ENCODE measurements around the gene SIN3B.
"Not testable (repeated sequence)": the region's sequence is repeated elsewhere in the genome, so short reads cannot be mapped to it uniquely, and the experiment has no call there.

The SIN3B gene

DNA sequence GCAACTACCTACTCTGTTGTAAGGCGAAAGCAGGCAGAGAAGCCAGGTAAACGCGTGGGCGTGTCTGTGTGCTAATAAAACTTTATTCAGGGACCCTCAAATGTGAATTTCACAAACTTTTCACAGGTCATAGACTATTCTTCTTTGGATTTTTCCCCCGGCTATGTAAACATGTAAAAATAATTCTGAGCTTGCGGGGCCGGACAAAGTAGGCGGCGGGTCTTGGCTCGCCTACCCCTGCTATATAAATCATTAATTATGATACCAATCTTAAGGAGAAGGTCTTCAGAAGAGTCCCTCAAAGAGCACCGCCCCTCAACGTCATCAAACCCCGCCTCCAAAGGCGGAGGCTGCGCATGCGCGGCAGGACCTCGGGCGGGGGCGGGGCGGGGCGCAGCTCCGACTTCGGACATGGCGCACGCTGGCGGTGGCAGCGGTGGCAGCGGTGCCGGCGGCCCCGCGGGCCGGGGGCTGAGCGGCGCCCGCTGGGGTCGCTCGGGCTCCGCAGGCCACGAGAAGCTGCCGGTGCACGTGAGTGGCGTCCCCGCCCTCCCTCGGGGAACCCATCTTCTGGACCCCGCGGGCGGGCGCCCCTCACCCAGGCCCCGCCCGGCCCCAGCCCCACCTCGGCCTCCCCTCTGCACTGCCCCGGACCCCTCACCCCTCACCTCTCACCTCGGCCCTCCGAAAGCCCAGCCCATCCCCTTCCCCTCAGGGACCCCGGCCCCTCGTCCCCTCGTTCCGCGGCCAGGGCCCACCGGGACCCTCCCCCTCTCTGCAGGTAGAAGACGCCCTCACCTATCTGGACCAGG is at the start of gene SIN3B:
SIN3B (plus strand) TSS at position 389 of the 812 bp plus-strand sequence; CDS start at position 412, 23 bp downstream.
- ATAC-seq (peak; percentile 90), DNase-seq (peak; percentile 92)
- H3K4me3 Mint-ChIP-seq, result peak within 1 kb of the TSS; percentile 90 to 91
- peaks cover 30% of the 10 kb centered on the region for H3K4me1 Mint-ChIP-seq
- H3K9me3 Mint-ChIP-seq, result no peaks in the 10 kb centered on the region
- H3K27ac Mint-ChIP-seq, result peak within 1 kb of the TSS; percentile 87 to 94
- peaks cover 30% of the 10 kb centered on the region for H3K27me3 Mint-ChIP-seq

DNA sequence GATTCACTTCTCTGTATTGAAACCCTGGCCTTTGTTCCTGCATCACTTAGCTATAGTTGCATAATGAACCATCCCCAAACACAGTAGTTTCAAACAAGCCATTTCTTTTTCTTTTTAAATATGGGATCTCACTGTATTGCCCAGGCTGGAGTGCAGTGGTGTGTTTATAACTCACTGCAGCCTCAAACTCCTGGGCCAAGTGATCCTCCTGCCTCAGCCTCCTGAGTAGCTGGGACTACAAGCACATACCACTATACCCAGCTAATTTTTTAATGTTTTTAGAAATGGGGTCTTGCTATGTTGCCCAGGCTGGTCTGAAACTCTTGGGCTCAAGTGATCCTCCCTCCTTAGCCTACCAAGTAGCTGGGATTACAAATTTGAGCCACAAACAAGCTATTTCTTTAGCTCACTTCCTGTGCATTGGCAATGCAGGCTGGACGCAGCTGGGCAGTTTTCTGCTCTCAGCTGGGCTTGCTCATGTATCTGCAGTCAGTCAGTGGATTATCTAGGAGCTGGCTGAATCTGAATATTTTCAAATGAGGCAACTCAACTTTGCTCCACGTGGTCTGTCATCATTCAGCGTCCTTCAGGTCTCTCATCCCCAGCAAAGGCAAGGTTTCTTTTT is 49.5 kb upstream of the SIN3B start:
- DNase-seq (no peak), ATAC-seq (no peak)
- Mint-ChIP-seq H3K27ac (no peak overlapping the region), H3K4me1 (no peaks in the 10 kb centered on the region), H3K27me3 (peaks cover 4% of the 10 kb centered on the region), H3K4me3 (no peak overlapping the region), H3K9me3 (no peaks in the 10 kb centered on the region)

- no peak for DNase-seq
- Mint-ChIP-seq H3K9me3 (no peaks in the 10 kb centered on the region), H3K4me1 (no peaks in the 10 kb centered on the region), H3K27me3 (no peaks in the 10 kb centered on the region), H3K4me3 (no peak overlapping the region), H3K27ac (no peak overlapping the region)
- ATAC-seq, result no peak
These were observed 46.5 kb upstream of the SIN3B start for GRCh38 chr19:16782719-16783118.

GRCh38 chr19:16788479-16788878 is 40.7 kb upstream of the SIN3B start:
- Mint-ChIP-seq H3K9me3 (peaks cover 6 to 13% of the 10 kb centered on the region in 2 donors), H3K27ac (no peak overlapping the region), H3K4me1 (no peaks in the 10 kb centered on the region), H3K27me3 (no peaks in the 10 kb centered on the region), H3K4me3 (no peak overlapping the region)
- ATAC-seq (no peak), DNase-seq (no peak)

- DNase-seq, result no peak
- no peak overlapping the region for H3K4me3 Mint-ChIP-seq
- peaks cover 6 to 13% of the 10 kb centered on the region in 2 donors for H3K9me3 Mint-ChIP-seq
- no peaks in the 10 kb centered on the region for H3K27me3 Mint-ChIP-seq
- no peak overlapping the region for H3K27ac Mint-ChIP-seq
- H3K4me1 Mint-ChIP-seq, result no peaks in the 10 kb centered on the region
- no peak for ATAC-seq
These were observed 40.0 kb upstream of the SIN3B start for GRCh38 chr19:16789238-16789637.

DNA sequence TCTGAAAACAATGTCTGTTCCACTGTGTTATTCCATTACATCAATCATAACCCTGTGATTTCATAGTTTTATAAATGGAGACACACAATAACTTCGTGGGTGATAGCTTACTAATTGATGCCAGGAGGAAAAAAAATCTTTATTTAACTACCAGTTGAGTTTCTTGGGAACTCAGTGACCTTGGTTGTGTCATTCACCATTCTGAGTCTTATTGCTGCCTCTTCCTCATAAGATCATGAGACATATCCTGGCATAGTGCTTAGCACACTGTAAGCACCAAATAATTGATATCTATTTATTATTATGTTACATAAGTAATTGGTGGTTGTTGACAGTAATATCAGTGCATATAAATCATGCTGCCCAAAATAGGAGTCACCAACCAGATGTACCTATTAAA is 39.1 kb upstream of the SIN3B start:
- peaks cover 6 to 13% of the 10 kb centered on the region in 2 donors for H3K9me3 Mint-ChIP-seq

GRCh38 chr19:16791942-16792341 is 37.3 kb upstream of the SIN3B start:
- Mint-ChIP-seq H3K9me3 (peaks cover 11 to 28% of the 10 kb centered on the region in 2 donors), H3K27me3 (no peaks in the 10 kb centered on the region), H3K4me3 (no peak overlapping the region), H3K27ac (no peak overlapping the region), H3K4me1 (no peaks in the 10 kb centered on the region)
- DNase-seq, result no peak
- no peak for ATAC-seq

More for the DNA sequence above, 39.1 kb upstream of the SIN3B start:
- no peaks in the 10 kb centered on the region for H3K27me3 Mint-ChIP-seq
- no peaks in the 10 kb centered on the region for H3K4me1 Mint-ChIP-seq
- DNase-seq (no peak), ATAC-seq (no peak)
- no peak overlapping the region for H3K27ac Mint-ChIP-seq
- no peak overlapping the region for H3K4me3 Mint-ChIP-seq

- no peaks in the 10 kb centered on the region for H3K4me1 Mint-ChIP-seq
- ATAC-seq, result no peak
- H3K4me3 Mint-ChIP-seq, result no peak overlapping the region
- H3K27me3 Mint-ChIP-seq, result no peaks in the 10 kb centered on the region
- H3K27ac Mint-ChIP-seq, result no peak overlapping the region
- no peak for DNase-seq
- peaks cover 5 to 18% of the 10 kb centered on the region in 2 donors for H3K9me3 Mint-ChIP-seq
These were observed 34.4 kb upstream of the SIN3B start for GRCh38 chr19:16794456-16795441.

DNA sequence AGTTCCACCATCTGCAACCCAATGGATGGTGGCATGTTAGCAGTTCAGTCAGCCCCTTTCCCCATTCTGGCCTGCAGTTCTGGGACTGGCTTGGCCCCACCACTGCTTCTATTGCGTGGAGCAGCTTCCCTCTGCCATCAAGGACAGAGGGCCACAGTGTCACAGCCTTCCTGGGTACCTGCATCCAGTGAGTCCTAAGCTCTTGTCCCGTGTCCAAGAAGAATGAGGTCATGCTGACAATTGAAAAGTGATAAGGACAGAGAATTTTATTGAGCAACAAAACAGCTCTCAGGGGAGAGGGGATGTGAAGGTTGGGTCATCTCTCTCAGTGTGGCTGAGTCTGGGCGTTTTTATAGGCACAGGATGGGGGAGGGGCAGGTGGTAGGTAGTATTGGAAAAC is 33.5 kb upstream of the SIN3B start:
- no peak for ATAC-seq
- H3K27me3 Mint-ChIP-seq, result no peaks in the 10 kb centered on the region

DNA sequence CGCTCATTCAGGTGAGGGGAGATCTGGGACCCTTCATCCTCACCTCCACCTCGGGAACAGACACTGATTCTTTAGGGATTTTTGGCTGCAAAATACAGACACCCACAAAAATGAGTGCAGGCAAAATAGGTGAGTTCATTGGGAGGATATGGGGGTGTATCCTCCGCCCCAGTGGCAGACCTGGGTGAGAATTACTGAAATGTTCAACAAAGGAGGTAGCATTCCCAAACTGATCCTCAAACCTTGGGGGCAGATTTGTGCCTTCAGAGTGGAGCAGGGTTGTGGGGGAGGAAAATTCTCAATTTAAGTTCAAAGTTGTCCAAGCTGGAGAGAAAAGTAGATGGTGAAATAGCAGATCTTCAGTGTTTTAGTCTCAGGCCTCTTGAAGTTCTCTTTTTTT is 31.3 kb upstream of the SIN3B start:
- Mint-ChIP-seq H3K4me1 (no peaks in the 10 kb centered on the region), H3K4me3 (no peak overlapping the region), H3K9me3 (peaks cover 5 to 15% of the 10 kb centered on the region in 2 donors), H3K27ac (no peak overlapping the region), H3K27me3 (no peaks in the 10 kb centered on the region)
- no peak for ATAC-seq
- no peak for DNase-seq

More for the DNA sequence above, 33.5 kb upstream of the SIN3B start:
- no peak for DNase-seq
- no peaks in the 10 kb centered on the region for H3K4me1 Mint-ChIP-seq
- no peak overlapping the region for H3K27ac Mint-ChIP-seq
- no peak overlapping the region for H3K4me3 Mint-ChIP-seq
- H3K9me3 Mint-ChIP-seq, result peaks cover 5 to 15% of the 10 kb centered on the region in 2 donors

DNA sequence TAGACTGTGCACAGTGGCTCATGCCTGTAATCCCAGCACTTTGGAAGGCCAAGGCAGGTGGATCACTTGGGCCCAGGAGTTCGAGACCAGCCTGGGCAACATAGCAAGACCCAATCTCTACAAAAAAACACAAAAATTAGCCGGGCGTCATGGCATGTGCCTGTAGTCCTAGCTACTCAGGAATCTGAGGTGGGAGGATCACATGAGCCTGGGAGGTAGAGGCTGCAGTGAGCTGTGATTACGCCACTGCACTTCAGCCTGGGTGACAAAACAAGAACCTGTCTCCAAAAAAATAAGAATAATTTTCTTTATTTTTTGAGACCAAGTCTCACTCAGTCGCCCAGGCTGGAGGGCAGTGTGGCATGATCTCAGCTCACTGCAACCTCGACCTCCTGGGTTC is 30.9 kb upstream of the SIN3B start:
- not testable (repeated sequence) for H3K27ac Mint-ChIP-seq, H3K4me1 Mint-ChIP-seq, DNase-seq, ATAC-seq, H3K4me3 Mint-ChIP-seq, H3K27me3 Mint-ChIP-seq
- H3K9me3 Mint-ChIP-seq, result peaks cover 5 to 15% of the 10 kb centered on the region in 2 donors

GRCh38 chr19:16799740-16800139 is 29.5 kb upstream of the SIN3B start:
- Mint-ChIP-seq H3K27me3 (no peaks in the 10 kb centered on the region), H3K4me3 (no peak overlapping the region), H3K4me1 (no peaks in the 10 kb centered on the region), H3K27ac (no peak overlapping the region), H3K9me3 (peaks cover 5 to 15% of the 10 kb centered on the region in 2 donors)
- no peak for ATAC-seq
- no peak for DNase-seq

DNA sequence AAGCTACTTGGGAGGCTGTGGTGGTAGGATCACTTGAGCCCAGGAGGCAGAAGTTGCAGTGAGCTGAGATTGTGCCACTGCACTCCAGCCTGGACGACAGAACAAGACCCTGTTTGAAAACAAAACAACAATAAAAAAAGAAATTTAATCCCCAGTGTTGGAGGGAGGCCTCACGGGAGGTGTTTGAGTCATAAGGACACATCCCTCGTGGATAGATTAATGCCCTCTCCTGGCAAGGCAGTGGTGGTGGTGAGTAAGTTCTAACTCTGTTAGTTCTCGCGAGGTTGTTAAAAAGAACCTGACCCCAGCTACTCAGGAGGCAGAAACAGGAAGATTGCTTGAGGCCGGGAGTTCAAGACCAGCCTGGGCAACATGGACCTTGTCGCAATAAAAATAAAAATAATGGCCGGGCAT is 27.6 kb upstream of the SIN3B start:
- Mint-ChIP-seq H3K4me1 (no peaks in the 10 kb centered on the region), H3K27ac (no peak overlapping the region), H3K27me3 (no peaks in the 10 kb centered on the region), H3K4me3 (no peak overlapping the region), H3K9me3 (peaks cover 0 to 3% of the 10 kb centered on the region in 2 donors)
- DNase-seq (no peak), ATAC-seq (no peak)

GRCh38 chr19:16804176-16804575 is 25.0 kb upstream of the SIN3B start:
- no peak overlapping the region for H3K4me3 Mint-ChIP-seq
- H3K4me1 Mint-ChIP-seq, result no peaks in the 10 kb centered on the region
- no peak overlapping the region for H3K27ac Mint-ChIP-seq
- DNase-seq (no peak), ATAC-seq (no peak)
- no peaks in the 10 kb centered on the region for H3K27me3 Mint-ChIP-seq
- no peaks in the 10 kb centered on the region for H3K9me3 Mint-ChIP-seq

DNA sequence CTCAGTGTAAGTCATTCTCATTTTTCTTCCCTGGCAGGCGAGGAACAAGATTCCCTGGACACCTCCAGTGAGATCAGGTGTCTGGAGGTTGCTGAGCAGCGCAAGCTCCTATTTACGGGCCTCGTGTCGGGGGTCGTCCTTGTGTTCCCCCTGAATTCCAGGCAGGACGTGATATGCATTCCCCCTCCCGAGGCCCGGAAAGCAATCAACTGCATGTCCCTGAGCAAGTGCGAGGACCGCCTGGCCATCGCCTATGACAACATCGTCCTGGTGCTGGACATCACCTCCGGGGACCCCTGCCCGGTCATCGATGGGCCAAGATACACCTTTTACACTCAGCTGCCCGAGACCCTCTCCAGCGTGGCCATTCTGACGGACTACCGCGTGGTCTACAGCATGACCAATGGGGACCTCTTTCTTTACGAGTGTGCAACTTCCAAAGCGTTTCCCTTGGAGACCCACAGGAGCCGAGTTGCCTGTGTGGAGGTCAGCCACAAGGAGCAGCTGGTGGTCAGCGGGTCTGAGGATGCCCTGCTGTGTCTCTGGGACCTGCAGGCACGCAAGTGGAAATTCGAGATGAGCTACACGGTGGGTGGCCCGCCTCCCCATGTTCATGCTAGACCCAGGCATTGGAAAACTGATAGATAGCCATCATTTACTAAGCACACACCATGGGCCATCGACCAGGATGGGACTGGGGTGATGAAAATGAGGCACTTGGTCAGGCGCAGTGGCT is 21.5 kb upstream of the SIN3B start:
- H3K4me3 Mint-ChIP-seq, result no peak overlapping the region
- no peak for ATAC-seq
- H3K27me3 Mint-ChIP-seq, result no peaks in the 10 kb centered on the region

More for the DNA sequence above, 21.5 kb upstream of the SIN3B start:
- DNase-seq, result no peak
- H3K27ac Mint-ChIP-seq, result no peak overlapping the region
- peaks cover 0 to 1% of the 10 kb centered on the region in 2 donors for H3K9me3 Mint-ChIP-seq
- no peaks in the 10 kb centered on the region for H3K4me1 Mint-ChIP-seq

Measured in stimulated activated naive CD8-positive, alpha-beta T cell treated with anti-CD3 and anti-CD28 coated beads, Interleukin-15, amount 100 ng/mL, for 72 hours (primary cell).